MM.1S (cell line): Measurements from ENCODE around the gene KLK6.

Experiments
- DNase-seq: peaks from one replicate; pipeline ENCODE4 v3.0.0-alpha.2; 2015
- H2AFZ ChIP-seq: fragments of 300-600 bp; sonication (generic); 2 replicates; pipeline ENCODE4 v1.6.0; 2016; ENCODE audit warnings: antibody characterized with exemption, low read length
- H3F3A ChIP-seq: fragments of 300-600 bp; sonication (generic); 2 replicates; pipeline ENCODE4 v1.6.1; 2016; ENCODE audit warnings: mild to moderate bottlenecking, antibody characterized with exemption, low read length, moderate library complexity, mixed read lengths; ENCODE audit not compliant: insufficient read depth
- H3K27ac ChIP-seq: fragments of 300-600 bp; sonication (generic); 2 replicates; pipeline ENCODE4 v1.5.1; 2016; ENCODE audit warnings: mild to moderate bottlenecking, low read length
- H3K27me3 ChIP-seq: fragments of 300-600 bp; sonication (generic); replicated peaks from 2 replicates; pipeline ENCODE4 v1.6.0; 2016; ENCODE audit warnings: low read length; ENCODE audit not compliant: insufficient read depth
- H3K36me3 ChIP-seq: fragments of 300-600 bp; sonication (generic); replicated peaks from 2 replicates; pipeline ENCODE4 v1.6.1; 2016; ENCODE audit warnings: mild to moderate bottlenecking, low read length, mixed read lengths; ENCODE audit not compliant: insufficient read depth
- H3K4me1 ChIP-seq: fragments of 300-600 bp; sonication (generic); 2 replicates; pipeline ENCODE4 v1.6.1; 2016; ENCODE audit warnings: low read length, mixed read lengths
- H3K4me2 ChIP-seq: fragments of 300-600 bp; sonication (generic); 2 replicates; pipeline ENCODE4 v1.6.0; 2016; ENCODE audit warnings: low read depth, low read length
- H3K4me3 ChIP-seq: fragments of 300-600 bp; sonication (generic); 2 replicates; pipeline ENCODE4 v1.5.1; 2016; ENCODE audit warnings: low read length, mixed read lengths
- H3K79me2 ChIP-seq: fragments of 300-600 bp; sonication (generic); 2 replicates; pipeline ENCODE4 v1.6.1; 2016; ENCODE audit warnings: mixed run types, low read length, mixed read lengths
- H3K9ac ChIP-seq: fragments of 300-600 bp; sonication (generic); 2 replicates; pipeline ENCODE4 v1.6.1; 2016; ENCODE audit warnings: low read length, mixed read lengths
- H3K9me2 ChIP-seq: fragments of 300-600 bp; sonication (generic); replicated peaks from 2 replicates; pipeline ENCODE4 v1.6.1; 2016; ENCODE audit warnings: mild to moderate bottlenecking, low read length, mixed read lengths; ENCODE audit not compliant: insufficient read depth
- H3K9me3 ChIP-seq: fragments of 300-600 bp; sonication (generic); replicated peaks from 2 replicates; pipeline ENCODE4 v1.6.1; 2016; ENCODE audit warnings: mild to moderate bottlenecking, low read length, mixed read lengths; ENCODE audit not compliant: insufficient read depth
- H4K20me1 ChIP-seq: fragments of 300-600 bp; sonication (generic); 2 replicates; pipeline ENCODE4 v1.6.1; 2016; ENCODE audit warnings: mild to moderate bottlenecking, low read length, moderate library complexity, mixed read lengths; ENCODE audit not compliant: insufficient read depth
- CTCF ChIP-seq: fragments of 300-600 bp; sonication (generic); IDR thresholded peaks from 2 replicates; pipeline ENCODE4 v1.5.1; 2016; ENCODE audit warnings: antibody characterized with exemption, low read length, mixed read lengths
- EZH2 ChIP-seq: fragments of 300-600 bp; sonication (generic); optimal IDR thresholded peaks from 2 replicates; pipeline ENCODE3; 2017; ENCODE audit warnings: low read depth, mild to moderate bottlenecking, antibody characterized with exemption, low read length, mixed read lengths
- EZH2phosphoT487 ChIP-seq: fragments of 300-600 bp; sonication (generic); IDR thresholded peaks from 2 replicates; pipeline ENCODE4 v1.6.1; 2018; ENCODE audit warnings: antibody characterized with exemption, low read length

KLK6 gene

GRCh38 chr19:50980208-50980607, 10.8 kb upstream of the KLK6 start:
- Histone ChIP-seq H3K4me1 (no peaks in the 10 kb centered on the region), H3K27ac (no peak overlapping the region), H3K36me3 (no peaks in the 10 kb centered on the region), H3K4me2 (no peak overlapping the region), H3K4me3 (no peak overlapping the region), H3K9me3 (no peaks in the 10 kb centered on the region), H3K27me3 (no peaks in the 10 kb centered on the region; the same call in 1 of the 2 replicates), H3K9ac (no peak overlapping the region), H3K79me2 (no peaks in the 10 kb centered on the region), H2AFZ (no peak overlapping the region), H3K9me2 (no peaks in the 10 kb centered on the region), H3F3A (no peaks in the 10 kb centered on the region), H4K20me1 (no peaks in the 10 kb centered on the region)
- TF ChIP-seq EZH2 (no peak), EZH2phosphoT487 (no peak), CTCF (no peak)
- DNase-seq, result no peak

GRCh38 chr19:50979758-50980157, 10.4 kb upstream of the KLK6 start:
- Histone ChIP-seq H3K9me2 (no peaks in the 10 kb centered on the region), H3K4me2 (no peak overlapping the region), H3K27me3 (no peaks in the 10 kb centered on the region), H3K4me3 (no peak overlapping the region), H4K20me1 (no peaks in the 10 kb centered on the region), H3F3A (no peaks in the 10 kb centered on the region), H3K27ac (no peak overlapping the region), H2AFZ (no peak overlapping the region), H3K4me1 (no peaks in the 10 kb centered on the region), H3K36me3 (no peaks in the 10 kb centered on the region), H3K9me3 (no peaks in the 10 kb centered on the region), H3K79me2 (no peaks in the 10 kb centered on the region), H3K9ac (no peak overlapping the region)
- no peak for DNase-seq
- TF ChIP-seq EZH2, result no peak
- no peak for TF ChIP-seq CTCF
- TF ChIP-seq EZH2phosphoT487, result no peak

- H3K4me3 ChIP-seq, result no peak overlapping the region
- no peak overlapping the region for H3K4me2 ChIP-seq
- no peaks in the 10 kb centered on the region for H3K4me1 ChIP-seq
- no peak overlapping the region for H2AFZ ChIP-seq
- no peaks in the 10 kb centered on the region for H3K9me3 ChIP-seq
- H3K36me3 ChIP-seq, result no peaks in the 10 kb centered on the region
- no peak for DNase-seq
- no peak overlapping the region for H3K9ac ChIP-seq
- H3K9me2 ChIP-seq, result no peaks in the 10 kb centered on the region
- H3K79me2 ChIP-seq, result no peaks in the 10 kb centered on the region
- H3K27ac ChIP-seq, result no peak overlapping the region
- H4K20me1 ChIP-seq, result no peaks in the 10 kb centered on the region
- TF ChIP-seq CTCF (no peak), EZH2 (no peak), EZH2phosphoT487 (no peak)
- no peaks in the 10 kb centered on the region for H3K27me3 ChIP-seq
- no peaks in the 10 kb centered on the region for H3F3A ChIP-seq
These were observed 9.5 kb upstream of the KLK6 start for GRCh38 chr19:50978772-50979390.
